T47D (cell line): ENCODE results near the gene RNH1.
A peak's percentile ranks its signal among the peaks of the same experiment; 100 is the strongest.

ENCODE experiments used
- DNase-seq, 2 experiments: peaks; one replicate each; pipeline versions ENCODE4 v3.0.0 to v3.0.0-alpha.2; 2011 to 2012; ENCODE audit warnings: low read depth in 1 of 2, low spot score in 1 of 2
- JUND ChIP-seq: IDR thresholded peaks from 2 replicates; pipeline ENCODE4 v1.6.1; 2012; ENCODE audit warnings: low read depth
- in situ Hi-C: cut with HindIII; loops from 2 replicates; pipeline ENCODE4 v1.10.0; 2016; ENCODE audit warnings: low sequenced_read_pairs, low pct_unique_long_range_greater_than_20kb

Gene RNH1

DNA sequence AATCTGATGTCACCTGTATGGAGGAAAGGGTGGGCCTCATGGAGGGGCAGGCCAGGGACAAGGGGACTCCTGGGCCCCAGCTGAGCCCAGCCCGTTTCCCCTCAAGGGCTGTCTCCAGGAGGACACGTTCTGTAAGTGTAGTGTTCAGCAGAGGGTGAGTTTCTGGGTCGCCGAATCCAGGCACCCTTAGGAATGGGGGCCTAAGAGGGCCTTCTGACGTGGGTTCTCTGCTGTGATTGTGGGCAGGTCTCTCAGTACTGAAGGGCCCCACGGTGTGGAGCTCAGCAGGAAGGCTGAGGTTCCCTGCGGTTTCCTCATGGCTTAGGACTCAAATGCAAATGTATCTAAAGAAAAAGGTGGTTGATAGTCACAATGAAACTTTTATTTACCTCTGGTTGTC is 50.5 kb downstream of the RNH1 start:
- TF ChIP-seq JUND, result no peak
- no peak for DNase-seq
- in situ Hi-C loops, result no loop called here

DNA sequence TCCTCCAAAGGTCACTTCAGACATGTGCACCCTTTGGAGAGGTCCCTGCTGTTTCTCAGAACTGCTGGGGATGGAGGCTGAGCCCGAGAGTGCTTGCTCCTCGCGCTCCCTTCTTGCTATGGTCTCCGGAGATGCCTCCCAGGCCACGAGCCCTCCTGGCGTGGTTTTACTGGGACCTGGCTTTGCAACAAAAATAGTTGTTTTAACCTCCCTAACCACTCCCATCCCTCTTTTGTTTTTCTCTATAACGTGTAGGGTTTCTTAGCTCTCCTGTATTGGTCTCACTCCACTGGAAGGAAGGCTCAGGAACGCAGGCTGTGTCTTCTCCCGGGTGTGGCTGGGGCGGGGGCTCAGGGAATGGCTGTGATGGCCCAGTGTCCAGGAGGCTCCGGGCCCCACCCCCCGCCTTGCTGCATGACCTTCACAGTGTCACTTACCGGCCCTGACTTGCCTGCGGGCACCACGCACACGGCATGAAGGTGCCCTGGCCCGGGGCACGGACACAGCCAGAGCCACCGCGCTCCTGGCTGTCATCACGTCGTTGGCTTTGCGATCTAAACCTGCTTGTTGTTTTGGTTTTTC is 51.4 kb downstream of the RNH1 start:
- in situ Hi-C loops, result no loop called here
- DNase-seq, result no peak
- TF ChIP-seq JUND, result no peak

DNA sequence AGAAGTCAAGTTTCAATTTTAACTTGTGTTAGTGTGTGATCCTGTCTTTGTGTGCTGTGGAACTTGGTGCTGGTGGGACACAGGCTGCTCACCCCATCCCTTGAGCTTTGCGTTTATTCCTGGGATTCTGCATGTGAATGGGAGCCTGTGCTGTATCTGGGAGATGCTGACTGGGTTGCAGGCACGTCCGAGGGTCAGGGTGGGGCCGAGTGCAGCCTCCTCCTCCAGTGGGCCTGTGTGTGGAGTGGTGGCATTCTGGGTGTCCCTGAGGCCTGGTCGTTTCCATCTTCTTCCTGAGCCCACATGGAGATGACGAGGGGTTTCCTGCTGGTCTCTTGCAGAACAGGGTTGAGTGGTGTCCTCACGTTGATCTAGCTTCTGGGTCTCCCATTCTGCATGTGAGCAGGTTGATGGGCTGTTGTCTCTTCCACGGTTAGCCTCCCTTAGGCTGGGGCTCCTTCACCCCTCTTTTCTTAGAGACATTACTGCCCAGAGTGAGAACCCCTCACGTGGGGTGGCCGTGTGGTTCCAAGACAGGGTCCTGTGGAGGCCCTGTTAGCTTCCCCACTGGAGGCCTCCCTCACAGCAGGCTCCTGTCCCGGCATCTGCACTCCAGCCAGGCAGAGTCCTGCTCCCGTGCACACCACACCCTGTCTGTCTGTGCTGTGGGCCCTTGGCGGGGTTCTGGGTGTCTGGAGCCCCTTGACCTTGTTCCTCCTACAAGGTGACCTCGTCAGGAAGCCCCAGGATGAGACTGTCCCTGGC is 52.1 kb downstream of the RNH1 start:
- no peak for TF ChIP-seq JUND
- in situ Hi-C loops, result no loop called here
- no peak for DNase-seq

DNA sequence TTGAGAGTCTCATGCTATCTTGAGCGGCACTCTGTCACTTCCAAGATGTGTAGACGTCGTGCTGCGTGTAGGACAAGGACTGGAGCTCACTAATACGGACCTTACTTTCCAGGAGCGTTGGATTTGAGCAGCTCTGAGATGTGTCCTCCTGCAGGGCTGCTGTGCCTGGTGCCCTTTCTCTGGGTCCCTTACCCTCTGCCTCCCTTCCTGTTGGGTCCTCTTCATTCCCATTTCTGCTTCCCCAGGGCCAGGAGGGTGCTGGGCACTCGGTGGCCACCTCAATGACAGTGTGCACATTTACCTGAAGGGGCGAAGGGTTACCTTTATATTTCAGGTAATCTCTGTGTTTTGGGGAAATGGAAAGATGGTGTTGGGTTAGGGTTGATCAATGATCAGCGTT is 53.0 kb downstream of the RNH1 start:
- in situ Hi-C loops, result no loop called here
- no peak for DNase-seq
- no peak for TF ChIP-seq JUND

DNA sequence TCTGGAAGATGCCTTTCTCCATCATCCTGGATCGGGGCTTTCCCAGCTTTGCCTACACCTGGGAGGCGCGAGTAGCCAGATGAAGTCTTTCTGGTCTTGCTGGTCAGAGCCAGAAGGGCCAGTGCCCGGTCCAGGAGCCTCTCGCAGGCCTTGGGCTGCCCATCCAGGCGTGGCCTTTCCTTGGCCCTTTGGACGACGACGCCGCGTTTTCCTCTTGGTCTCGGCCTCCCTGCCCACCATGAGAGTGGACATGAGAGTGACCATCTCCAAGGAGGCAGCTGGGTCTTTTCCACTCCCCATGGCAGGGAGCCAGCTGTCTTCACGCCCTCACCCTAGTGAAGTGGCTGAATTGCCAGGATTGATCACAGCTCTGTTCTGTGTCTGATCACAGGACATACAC is 53.5 kb downstream of the RNH1 start:
- DNase-seq, result no peak
- no peak for TF ChIP-seq JUND
- in situ Hi-C loops, result no loop called here

DNA sequence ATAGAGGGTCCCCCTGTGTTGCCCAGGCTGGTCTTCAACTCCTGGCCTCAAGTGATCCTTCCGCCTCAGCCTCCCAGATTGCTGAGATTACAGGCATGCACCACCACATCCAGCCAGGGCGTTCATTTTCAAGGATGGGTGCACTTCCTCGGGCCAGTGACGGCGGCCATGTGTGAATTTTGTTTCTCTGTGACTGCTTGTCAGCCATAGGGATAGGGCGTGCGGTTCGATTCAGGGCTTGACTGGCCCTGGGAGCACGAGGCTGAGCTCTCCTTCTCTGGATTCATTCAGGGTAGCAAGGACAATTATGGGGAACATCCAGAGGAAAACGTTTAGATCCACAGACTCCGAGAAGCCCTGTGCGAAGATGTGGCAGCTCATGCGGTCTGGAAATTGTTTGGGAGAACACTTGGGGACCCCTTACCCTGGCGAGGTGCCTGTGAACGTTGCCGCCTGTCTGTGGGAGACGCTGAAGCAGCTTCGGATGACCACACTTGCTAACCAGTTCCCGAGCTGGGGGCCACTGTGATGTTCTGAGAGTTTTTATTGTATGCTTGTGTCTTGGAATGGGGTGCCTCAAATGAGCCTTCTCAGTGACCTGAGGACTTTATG is 54.0 kb downstream of the RNH1 start:
- no peak for TF ChIP-seq JUND
- DNase-seq, result no peak
- in situ Hi-C loops, result no loop called here

DNA sequence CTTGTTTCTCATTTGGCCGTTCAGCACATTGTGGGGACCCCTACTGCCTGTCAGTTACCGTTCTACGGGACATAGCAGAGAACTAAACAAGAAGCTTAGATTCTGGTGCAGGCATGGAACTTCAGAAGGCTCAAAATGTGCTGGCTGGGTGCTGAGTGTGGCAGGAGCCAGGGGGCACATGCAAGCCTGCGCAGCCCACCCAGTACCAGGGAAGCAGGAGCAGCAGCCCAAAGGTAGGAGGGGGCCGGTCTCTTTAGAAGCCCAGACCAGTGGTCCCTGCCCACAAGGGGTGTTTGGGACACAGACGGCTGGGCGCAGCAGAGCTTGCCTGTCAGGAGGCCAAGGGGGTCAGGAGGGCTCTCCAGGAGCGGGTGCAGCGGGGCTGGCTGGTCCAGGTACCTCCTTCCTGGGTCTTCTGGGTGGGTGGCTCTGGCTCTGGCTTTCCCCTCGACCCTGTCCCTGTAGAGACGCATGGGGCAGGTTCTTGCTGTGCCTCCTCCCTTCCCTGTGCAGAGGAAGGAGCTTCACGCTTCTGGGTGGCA is 54.8 kb downstream of the RNH1 start:
- DNase-seq, result no peak
- no peak for TF ChIP-seq JUND
- in situ Hi-C loops, result no loop called here

DNA sequence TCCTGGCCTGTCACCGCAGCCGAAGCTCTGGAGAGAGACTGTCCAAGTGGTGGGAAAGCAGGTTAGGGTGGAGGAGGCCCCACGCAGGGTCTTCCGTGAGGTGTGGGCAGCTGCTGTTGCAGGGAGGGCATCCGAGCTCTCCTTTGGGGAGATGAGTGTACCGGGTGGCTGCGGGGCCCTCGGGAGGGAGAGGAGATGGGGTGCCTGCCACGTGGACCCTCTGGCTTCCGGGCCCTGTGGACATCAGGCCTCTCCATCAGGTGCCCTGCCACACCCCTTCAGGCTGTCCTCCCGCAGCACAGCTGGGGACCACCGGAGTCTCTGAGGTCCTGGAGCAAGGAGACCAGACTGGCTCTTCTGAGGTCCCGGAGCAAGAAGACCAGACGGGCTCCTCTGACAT is 55.3 kb downstream of the RNH1 start:
- in situ Hi-C loops, result no loop called here
- no peak for DNase-seq
- no peak for TF ChIP-seq JUND

DNA sequence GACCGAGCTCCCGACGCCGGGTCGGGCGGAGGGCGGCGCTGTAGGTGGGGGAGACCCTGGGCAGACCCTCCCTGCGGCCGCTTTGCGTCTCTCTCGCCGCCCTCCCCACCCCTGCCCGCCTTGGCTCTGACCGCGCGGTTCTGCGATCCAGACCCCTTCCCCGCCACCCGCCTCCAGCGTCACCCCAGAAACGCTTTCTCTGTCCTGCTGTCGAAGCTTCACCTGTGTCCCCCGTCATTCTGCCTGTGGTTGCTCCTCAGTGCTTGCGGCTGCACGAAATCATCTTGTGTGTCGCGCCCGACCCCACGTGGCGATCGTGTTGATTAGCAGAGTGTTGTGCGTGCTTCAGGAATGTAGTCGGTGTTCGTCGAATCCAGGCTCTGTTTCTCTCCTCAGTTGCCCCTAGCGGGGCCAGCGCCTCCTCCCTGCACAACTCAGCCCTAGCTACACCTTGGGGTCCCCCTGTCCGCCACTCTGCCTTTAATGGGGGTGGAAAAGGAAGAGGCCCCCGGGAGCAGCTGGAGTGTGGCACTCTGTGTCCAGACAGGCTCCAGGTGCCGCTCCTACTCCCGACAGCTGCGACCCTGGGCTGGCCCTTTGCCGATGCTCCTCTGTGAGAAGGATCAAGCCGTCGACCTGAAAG is 56.1 kb downstream of the RNH1 start:
- in situ Hi-C loops, result no loop called here
- TF ChIP-seq JUND, result no peak
- DNase-seq, result peak; percentile 54 to 69

DNA sequence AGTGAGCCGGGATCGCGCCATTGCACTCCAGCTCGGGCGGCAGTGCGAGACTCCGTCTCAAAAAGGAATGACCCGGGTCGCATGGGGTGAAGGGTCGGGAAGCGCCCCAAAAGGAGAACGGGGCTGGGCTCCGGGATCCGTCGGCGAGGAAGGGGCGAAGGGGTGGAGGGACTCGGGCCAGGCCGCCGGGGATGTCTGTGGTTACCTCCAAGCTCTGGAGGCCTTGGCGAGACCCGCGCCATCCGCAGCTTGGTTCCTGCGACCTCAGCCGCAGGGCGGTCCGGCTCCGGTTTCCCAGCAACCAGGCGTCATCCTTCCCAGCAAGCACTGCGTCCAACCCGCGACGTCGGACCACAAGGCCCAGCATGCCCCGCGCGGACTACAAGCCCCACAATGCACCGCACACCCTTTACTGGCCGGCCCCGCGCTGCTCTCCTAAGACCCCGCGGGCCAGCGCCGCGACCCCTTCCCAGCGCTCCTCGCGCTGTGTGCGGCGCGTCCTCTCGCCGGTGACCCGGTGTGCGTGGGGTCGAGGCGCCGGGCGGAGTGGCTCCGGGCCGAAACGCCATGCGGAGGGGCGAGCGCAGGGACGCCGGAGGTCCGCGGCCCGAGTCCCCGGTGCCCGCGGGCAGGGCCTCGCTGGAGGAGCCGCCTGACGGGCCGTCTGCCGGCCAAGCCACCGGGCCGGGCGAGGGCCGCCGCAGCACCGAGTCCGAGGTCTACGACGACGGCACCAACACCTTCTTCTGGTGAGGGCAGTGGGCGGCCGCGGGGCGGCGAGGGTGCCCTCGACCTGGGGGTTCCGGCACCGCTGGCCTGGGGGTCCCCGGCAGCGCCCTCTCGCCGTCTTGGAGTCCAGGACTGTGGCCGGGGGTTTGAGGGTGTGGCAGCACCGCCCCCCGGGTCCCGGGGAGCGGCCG is 56.9 kb downstream of the RNH1 start, which contains the start of gene PTDSS2:
Gene PTDSS2 (plus strand): TSS at position 391 of the 920 bp plus-strand sequence. CDS start 177 bp downstream, at position 568.
- TF ChIP-seq JUND, result no peak
- in situ Hi-C loops, result no loop called here
- peak; percentile 75 to 92 for DNase-seq

DNA sequence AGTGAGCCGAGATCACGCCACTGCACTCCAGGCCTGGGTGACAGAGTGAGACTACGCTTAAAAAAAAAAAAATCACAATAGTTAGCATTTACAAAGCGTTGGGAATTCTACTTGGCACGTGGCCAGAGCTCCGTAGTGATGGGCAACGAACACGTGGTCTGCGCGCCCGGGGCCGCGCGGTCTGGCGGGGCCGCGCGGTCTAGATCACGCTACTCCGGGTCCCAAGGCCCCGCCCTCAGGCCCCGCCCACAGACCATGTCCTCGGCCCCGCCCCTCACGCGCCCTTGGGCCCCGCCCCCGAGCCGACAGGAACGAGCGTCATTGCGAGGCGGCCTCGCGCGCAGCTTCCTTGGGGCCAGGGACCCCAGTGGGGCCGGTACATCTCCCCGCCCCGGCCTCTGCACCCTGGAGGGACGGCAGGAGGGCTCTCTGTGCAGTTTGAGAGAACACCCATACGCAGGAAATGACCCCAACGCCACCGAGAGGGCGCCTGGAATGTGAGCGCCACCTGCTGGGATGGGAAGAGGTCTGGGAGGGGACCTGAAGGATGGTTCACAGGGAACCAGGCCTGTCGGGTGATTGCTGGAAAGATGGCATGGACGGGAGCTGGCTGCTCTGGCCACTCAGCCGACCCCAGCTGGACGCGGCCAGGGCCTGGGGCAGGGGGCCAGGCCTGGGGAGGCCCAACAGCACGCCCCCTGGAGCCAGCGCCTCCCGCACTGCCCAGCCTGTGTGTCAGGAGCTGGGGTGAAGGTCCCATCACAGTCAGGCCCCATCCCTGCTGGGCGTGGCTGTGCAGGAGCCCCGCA is 58.9 kb downstream of the RNH1 start:
- in situ Hi-C loops, result no loop called here
- DNase-seq, result peak; percentile 72 to 89
- TF ChIP-seq JUND, result no peak

DNA sequence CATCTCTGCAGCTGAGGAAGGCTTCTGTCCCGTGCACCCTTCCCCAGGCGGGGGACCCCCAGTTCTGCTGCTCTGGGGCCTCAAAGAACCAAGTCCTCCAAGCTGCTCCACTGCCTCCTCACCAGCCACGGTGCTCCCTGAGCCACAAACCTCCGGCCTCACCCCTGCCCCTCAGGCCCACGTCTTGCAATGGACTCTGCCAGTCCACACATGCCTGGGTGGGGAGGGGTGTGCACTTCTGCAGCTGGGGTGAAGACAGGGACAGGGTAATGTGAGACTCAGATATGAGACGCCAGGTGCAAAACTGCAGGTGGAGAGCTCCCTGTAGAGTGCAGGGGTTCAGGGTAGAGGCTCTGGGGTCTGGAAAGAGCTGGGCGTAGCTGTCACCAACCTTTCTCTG is 60.2 kb downstream of the RNH1 start:
- DNase-seq, result no peak
- in situ Hi-C loops, result no loop called here
- no peak for TF ChIP-seq JUND
